HepG2 (cell line): ENCODE data around the gene RBM22. TPM values are rescaled to one million over a fixed set of nuclear protein-coding genes. Genes with fewer than 3 reads are reported as not detected.

Experiments used
- ATF3 ChIP-seq: sonication (generic); formaldehyde crosslinking; IDR thresholded peaks from 2 replicates; pipeline ENCODE4 v1.4.0; 2020; ENCODE audit warnings: missing genetic modification reagents
- CEBPB ChIP-seq: IDR thresholded peaks from 2 replicates; pipeline ENCODE4 v1.6.1; 2011; ENCODE audit warnings: low read depth, low read length, improper control_type of control experiment, borderline replicate concordance
- DDIT3 ChIP-seq: sonication (generic); formaldehyde crosslinking; IDR thresholded peaks from 2 replicates; pipeline ENCODE4 v1.4.0; 2020; ENCODE audit warnings: mild to moderate bottlenecking, missing genetic modification reagents
- EHMT2 ChIP-seq: fragments of 200-600 bp; sonication (generic); IDR thresholded peaks from 2 replicates; pipeline ENCODE4 v1.7.0; 2017; ENCODE audit warnings: antibody characterized with exemption, low read depth, low read length, borderline replicate concordance
- ELF4 ChIP-seq: sonication (generic); formaldehyde crosslinking; IDR thresholded peaks from 2 replicates; pipeline ENCODE4 v1.5.0; 2020; ENCODE audit warnings: missing genetic modification reagents, mild to moderate bottlenecking, moderate library complexity, borderline replicate concordance
- HOXA5 ChIP-seq: sonication (generic); formaldehyde crosslinking; IDR thresholded peaks from 2 replicates; pipeline ENCODE4 v1.4.0; 2020; ENCODE audit warnings: missing genetic modification reagents
- KLF11 ChIP-seq: IDR thresholded peaks from 2 replicates; pipeline ENCODE4 v1.6.1; 2016; ENCODE audit warnings: missing compliant biosample characterization
- MYPOP ChIP-seq: sonication (generic); formaldehyde crosslinking; IDR thresholded peaks from 2 replicates; pipeline ENCODE4 v1.8.1; 2023; ENCODE audit warnings: mild to moderate bottlenecking, moderate library complexity, missing genetic modification reagents
- RARG ChIP-seq: sonication (generic); formaldehyde crosslinking; IDR thresholded peaks from 2 replicates; pipeline ENCODE4 v1.4.0; 2020; ENCODE audit warnings: low read depth, mild to moderate bottlenecking, missing genetic modification reagents
- SIN3A ChIP-seq: IDR thresholded peaks from 2 replicates; pipeline ENCODE4 v1.6.1; 2011; ENCODE audit warnings: low read depth, mild to moderate bottlenecking, control low read depth, low read length, borderline replicate concordance
- SMAD3 ChIP-seq: sonication (generic); formaldehyde crosslinking; IDR thresholded peaks from 2 replicates; pipeline ENCODE4 v1.4.0; 2020; ENCODE audit warnings: missing genetic modification reagents
- SOX6 ChIP-seq, 2 experiments: fragments of 450-650 bp in 1 of 2; sonication (generic) in 1 of 2; formaldehyde crosslinking in 1 of 2; IDR thresholded peaks; 2 replicates each; pipeline versions ENCODE4 v1.4.0 to v1.6.1; 2017 to 2020; ENCODE audit warnings: antibody characterized with exemption in 1 of 2, mild to moderate bottlenecking in 1 of 2, missing genetic modification reagents in 1 of 2
- TAF15 ChIP-seq: fragments of 200-400 bp; formaldehyde crosslinking; IDR thresholded peaks from one replicate; pipeline ENCODE4 v1.6.1; 2018; ENCODE audit warnings: mild to moderate bottlenecking, low read depth, low read length; ENCODE audit not compliant: poor library complexity, severe bottlenecking
- TOE1 ChIP-seq: sonication (generic); formaldehyde crosslinking; IDR thresholded peaks from 2 replicates; pipeline ENCODE4 v1.4.0; 2020; ENCODE audit warnings: mild to moderate bottlenecking, missing genetic modification reagents
- ZBTB7B ChIP-seq: sonication (generic); formaldehyde crosslinking; IDR thresholded peaks from 2 replicates; pipeline ENCODE4 v1.4.0; 2020; ENCODE audit warnings: missing genetic modification reagents
- ZFX ChIP-seq: sonication (generic); formaldehyde crosslinking; IDR thresholded peaks from 2 replicates; pipeline ENCODE4 v1.4.0; 2020; ENCODE audit warnings: mild to moderate bottlenecking, low read depth, missing genetic modification reagents, moderate library complexity
- ZNF160 ChIP-seq: sonication (generic); formaldehyde crosslinking; IDR thresholded peaks from 2 replicates; pipeline ENCODE4 v1.8.0; 2022; ENCODE audit warnings: mild to moderate bottlenecking, inconsistent platforms, missing genetic modification reagents
- ZNF678 ChIP-seq: sonication (generic); formaldehyde crosslinking; IDR thresholded peaks from 2 replicates; pipeline ENCODE4 v1.4.0; 2020; ENCODE audit warnings: mild to moderate bottlenecking, missing genetic modification reagents
- ZNF747 ChIP-seq: sonication (generic); formaldehyde crosslinking; IDR thresholded peaks from 2 replicates; pipeline ENCODE4 v1.8.1; 2023; ENCODE audit warnings: missing genetic modification reagents, mild to moderate bottlenecking, borderline replicate concordance
- polyA plus RNA-seq, 8 experiments: library from polyadenylated mRNA; depleted of rRNA in 3 of 8; stranded (reverse) in 7 of 8; unstranded in 1 of 8; fragments of >200 nt; fragmentation: Illumina TruSeq in 4 of 8; extraction: Trizol in 4 of 8; gene quantifications; 2 replicates each; pipeline versions ENCODE4 v1.2.1 to v1.2.3, GENCODE V29; 2011 to 2016; ENCODE audit warnings: low read depth in 4 of 8, missing spikeins in 1 of 8, mixed read lengths in 1 of 8; ENCODE audit not compliant: insufficient read depth in 1 of 8
- total RNA-seq, 5 experiments: library from RNA; depleted of rRNA; stranded (reverse); fragments of >200 nt; fragmentation: Illumina TruSeq; extraction: Trizol; gene quantifications; 2 replicates each; pipeline ENCODE4 v1.2.3, GENCODE V29; 2016; ENCODE audit warnings: low read depth in 1 of 5
- TF ChIP-seq, protein P1 (sequence below): sonication (generic); formaldehyde crosslinking; IDR thresholded peaks from 2 replicates; pipeline ENCODE4 v1.8.0; 2022; ENCODE audit warnings: missing genetic modification reagents, low read depth, mild to moderate bottlenecking, borderline replicate concordance
- TF ChIP-seq, protein P2 (sequence below): sonication (generic); formaldehyde crosslinking; IDR thresholded peaks from 2 replicates; pipeline ENCODE4 v1.5.0; 2020; ENCODE audit warnings: missing genetic modification reagents

Gene RBM22
- total and polyA plus RNA-seq, 2 of the 13 experiments (the other 11 are each of a cell fraction or from before 2014, with no cell fraction given): 28.3 to 35.0 TPM

- TF ChIP-seq DDIT3 (CRISPR knock-in tag) (no peak), ZNF747 (CRISPR knock-in tag) (no peak), ATF3 (CRISPR knock-in tag) (no peak), KLF11 (no peak), CEBPB (no peak), EHMT2 (no peak), TAF15 (no peak), ZNF160 (CRISPR knock-in tag) (peak; percentile 93), ZNF678 (no peak), ELF4 (CRISPR knock-in tag) (no peak), HOXA5 (CRISPR knock-in tag) (0 out of 2 replicates have a peak, but pooled peaks have one; percentile 57), SOX6 (IDR thresholded peaks at IDR 0.05) (no peak), SOX6 (CRISPR knock-in tag; IDR thresholded peaks at IDR 0.05) (peak; percentile 52), SIN3A (no peak; the same call in 1 of the 2 replicates), MYPOP (CRISPR knock-in tag) (peak; percentile 59; the same call in 1 of the 2 replicates), ZBTB7B (peak; percentile 55; the same call in 1 of the 2 replicates), ZFX (CRISPR knock-in tag) (peak; percentile 97), TOE1 (CRISPR knock-in tag) (no peak; the same call in 1 of the 2 replicates), RARG (CRISPR knock-in tag) (0 out of 2 replicates have a peak, but pooled peaks have one; percentile 32), SMAD3 (0 out of 2 replicates have a peak, but pooled peaks have one; percentile 60)
- TF ChIP-seq, protein P1, sequence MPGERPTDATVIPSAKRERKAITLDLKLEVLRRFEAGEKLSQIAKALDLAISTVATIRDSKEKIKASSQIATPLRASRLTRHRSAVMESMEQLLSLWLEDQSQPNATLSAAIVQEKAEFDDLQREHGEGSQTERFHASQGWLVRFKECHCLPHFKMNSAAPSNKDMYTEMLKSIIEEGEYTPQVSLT (CRISPR knock-in tag): no peak
- TF ChIP-seq, protein P2, sequence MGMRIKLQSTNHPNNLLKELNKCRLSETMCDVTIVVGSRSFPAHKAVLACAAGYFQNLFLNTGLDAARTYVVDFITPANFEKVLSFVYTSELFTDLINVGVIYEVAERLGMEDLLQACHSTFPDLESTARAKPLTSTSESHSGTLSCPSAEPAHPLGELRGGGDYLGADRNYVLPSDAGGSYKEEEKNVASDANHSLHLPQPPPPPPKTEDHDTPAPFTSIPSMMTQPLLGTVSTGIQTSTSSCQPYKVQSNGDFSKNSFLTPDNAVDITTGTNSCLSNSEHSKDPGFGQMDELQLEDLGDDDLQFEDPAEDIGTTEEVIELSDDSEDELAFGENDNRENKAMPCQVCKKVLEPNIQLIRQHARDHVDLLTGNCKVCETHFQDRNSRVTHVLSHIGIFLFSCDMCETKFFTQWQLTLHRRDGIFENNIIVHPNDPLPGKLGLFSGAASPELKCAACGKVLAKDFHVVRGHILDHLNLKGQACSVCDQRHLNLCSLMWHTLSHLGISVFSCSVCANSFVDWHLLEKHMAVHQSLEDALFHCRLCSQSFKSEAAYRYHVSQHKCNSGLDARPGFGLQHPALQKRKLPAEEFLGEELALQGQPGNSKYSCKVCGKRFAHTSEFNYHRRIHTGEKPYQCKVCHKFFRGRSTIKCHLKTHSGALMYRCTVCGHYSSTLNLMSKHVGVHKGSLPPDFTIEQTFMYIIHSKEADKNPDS (CRISPR knock-in tag): no peak
Measured at GRCh38 chr5:150700594-150701377, at the start of gene RBM22 (continued).
